HG02884 (cell line): ENCODE measurements around the gene ALPK3.

Experiments
- ATAC-seq: cut with Tn5 transposase; IDR thresholded peaks from one replicate; pipeline ENCODE4 v1.9.1; 2021; ENCODE audit warnings: mild to moderate bottlenecking, moderate library complexity; ENCODE audit not compliant: unreplicated experiment

The ALPK3 gene

DNA sequence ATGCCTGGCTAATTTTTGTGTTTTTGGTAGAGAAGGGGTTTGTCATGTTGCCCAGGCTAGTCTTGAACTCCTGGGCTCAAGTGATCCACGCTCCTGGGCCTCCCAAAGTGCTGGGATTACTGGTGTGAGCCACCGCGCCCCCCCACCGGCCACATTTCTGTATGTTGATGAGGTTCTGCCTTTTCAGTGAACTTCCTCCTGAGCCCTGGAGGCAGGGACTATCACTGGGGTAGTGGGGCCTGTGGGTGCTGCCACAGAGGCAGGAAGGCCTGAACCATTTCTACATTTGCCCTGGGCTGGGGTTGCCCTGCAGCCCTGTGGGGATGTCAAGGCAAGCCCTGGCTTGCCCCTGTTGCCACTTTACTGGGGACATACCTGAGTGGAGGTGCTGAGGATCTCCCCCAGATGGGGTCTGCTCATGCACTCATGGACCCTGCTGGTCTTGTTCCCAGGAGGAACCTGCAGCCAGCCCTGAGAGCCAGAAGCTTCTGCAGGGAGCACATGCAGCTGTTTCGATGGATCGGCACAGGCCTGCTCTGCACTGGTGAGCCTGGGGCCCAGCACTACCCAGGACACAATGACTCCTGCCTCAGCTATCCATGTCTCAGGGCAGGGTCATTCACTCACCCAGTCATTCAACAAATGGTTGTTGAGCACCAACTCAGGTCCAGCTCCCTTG lies 73.0 kb downstream of the ALPK3 start:
- ATAC-seq = no peak

DNA sequence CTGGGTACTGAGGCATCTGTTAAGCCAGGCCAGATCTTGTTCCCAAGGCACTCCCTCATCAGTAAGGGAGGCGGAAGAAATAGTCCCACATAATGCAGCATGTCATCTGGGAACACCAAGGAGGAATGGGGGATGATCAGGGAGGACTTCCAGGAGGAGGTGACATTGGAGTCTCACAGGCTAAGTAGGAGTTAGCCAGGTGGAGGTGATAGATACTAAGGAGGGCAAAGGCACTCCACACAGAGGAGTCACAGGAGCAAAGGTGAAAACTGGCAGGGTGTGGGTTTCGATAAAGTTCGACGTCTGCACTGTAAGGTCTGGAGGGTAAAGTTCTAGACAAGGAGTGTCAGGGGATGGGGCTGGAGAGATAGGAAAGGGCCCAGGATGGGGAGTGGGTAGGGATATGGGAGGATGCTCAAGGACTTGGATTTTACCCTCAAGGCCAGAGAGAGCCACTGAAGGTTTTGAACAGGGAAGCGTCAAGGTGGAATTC lies 73.6 kb downstream of the ALPK3 start:
- ATAC-seq = no peak

DNA sequence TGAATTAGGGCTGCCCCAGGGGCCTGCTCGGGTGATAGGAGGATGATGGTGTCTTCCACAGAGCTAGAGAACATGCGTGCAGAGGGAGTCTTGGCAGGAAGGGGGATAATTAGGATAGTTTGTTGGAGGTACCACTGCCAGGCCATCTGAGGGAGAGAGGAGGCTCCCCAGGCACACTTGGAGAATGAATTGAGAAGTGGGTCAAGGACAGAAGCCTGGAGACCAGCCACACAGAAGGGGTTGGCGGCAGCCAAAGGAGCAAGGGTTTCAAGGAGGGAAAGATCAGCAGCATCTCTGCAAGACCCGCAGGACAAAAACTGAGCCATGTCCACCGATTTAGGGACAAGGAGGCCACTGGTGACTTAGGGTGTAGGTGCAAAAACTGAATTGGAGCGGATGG lies 74.2 kb downstream of the ALPK3 start:
- ATAC-seq = no peak

- no peak for ATAC-seq
These were observed 75.7 kb downstream of the ALPK3 start for GRCh38 chr15:84892786-84893307.

GRCh38 chr15:84893607-84894006 lies 76.5 kb downstream of the ALPK3 start:
- ATAC-seq = no peak

DNA sequence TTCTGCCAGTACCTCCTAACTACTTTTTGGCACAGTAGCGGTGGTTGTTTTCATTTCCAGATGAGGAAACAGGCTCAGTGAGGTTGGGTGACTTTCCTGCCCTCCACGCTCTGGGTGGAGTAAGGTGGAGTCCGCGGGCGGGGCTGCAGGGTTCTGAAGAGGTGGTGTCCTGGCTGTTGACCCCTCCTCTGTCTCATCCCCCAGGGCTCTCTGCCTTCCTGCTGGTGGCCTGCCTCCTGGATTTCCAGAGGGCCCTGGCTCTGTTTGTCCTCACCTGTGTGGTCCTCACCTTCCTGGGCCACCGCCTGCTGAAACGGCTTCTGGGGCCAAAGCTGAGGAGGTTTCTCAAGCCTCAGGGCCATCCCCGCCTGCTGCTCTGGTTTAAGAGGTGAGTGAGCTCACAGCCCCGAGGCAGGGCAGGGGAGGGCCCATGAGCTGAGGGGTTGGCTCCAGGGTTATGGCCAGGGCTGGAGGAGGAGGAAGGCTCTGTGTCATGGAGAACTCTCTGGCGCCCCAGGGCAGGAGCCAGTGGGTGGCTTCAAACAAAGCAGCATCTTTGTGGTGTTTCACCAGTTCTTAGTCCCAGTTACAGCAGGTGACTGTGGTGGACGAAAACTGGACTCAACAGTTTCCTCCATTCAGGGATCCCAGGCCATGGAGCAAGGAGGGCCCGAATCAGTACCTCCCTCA lies 77.7 kb downstream of the ALPK3 start:
- ATAC-seq = no peak

DNA sequence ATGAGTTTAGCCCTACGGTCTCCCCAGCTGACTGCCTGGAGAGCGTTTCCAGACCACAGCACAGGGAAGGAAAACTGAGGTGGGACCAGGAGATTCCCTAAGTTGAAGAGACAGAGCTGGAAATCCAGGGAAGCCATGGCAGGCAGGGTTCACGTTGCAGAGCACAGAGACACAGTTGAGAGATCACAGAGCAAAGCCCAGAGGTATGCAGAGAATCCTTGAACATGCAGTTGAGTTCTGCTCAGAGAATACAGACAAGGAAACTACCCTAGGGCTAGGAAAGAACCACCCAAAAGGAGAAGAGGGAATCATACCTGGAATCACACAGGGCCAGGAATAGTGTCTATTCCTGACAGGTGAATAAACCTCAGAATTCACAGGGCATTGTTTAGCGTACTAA lies 81.6 kb downstream of the ALPK3 start:
- ATAC-seq = no peak

DNA sequence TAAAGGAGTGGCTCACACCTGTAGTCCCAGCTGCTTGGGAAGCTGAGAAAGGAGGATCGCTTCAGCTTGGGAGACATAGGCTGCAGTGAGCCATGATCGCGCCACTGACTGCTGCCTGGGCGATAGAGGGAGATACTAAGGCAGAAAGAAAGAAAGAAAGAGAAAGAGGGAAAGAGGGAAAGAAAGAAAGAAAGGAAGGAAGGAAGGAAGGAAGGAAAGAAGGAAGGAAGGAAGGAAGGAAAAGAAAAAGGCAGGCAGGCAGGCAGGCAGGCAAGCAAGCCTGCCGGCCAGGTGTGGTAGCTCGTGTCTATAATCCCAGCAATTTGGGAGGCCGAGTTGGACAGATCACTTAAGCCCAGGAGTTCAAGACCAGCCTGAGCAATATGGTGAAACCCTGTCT lies 82.6 kb downstream of the ALPK3 start:
- ATAC-seq = no peak

DNA sequence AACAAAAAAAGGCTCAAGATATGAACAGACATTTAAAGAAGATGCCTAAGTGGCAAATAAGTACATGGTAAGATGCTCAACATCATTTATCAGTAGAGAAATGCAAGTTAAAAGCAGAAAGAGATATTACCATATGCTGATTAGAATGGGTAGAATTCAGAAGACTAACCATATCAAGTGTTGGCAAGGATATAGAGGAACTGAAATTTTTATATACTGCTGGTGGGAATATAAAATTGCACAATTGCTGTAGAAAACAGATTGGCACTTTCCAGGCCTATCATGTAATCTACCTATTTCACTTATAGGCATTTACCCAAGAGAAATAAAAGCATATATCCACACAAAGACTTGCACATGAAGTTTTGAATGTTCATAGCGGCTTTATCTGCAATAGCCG lies 84.4 kb downstream of the ALPK3 start:
- no peak for ATAC-seq

GRCh38 chr15:84903751-84904150 lies 86.6 kb downstream of the ALPK3 start:
- ATAC-seq = no peak

DNA sequence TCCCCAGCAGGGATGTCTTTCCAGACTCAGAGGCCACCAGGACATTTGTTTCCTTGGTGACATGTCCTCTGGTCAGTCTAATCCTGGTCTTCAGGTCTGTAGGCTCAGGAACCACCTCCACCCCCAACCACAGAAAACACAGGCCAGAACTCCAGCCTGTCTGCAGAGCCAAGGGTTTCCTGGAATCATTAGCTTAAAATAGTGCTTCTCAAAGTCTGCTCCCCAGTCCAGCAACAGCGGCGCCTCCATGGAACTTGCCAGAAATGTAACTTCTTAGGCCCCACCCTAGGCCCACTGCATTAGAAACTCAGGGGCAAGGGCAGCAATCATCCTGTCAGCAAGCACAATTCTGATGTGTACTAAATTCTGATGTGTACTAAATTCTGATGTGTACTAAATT lies 87.3 kb downstream of the ALPK3 start:
- no peak for ATAC-seq

DNA sequence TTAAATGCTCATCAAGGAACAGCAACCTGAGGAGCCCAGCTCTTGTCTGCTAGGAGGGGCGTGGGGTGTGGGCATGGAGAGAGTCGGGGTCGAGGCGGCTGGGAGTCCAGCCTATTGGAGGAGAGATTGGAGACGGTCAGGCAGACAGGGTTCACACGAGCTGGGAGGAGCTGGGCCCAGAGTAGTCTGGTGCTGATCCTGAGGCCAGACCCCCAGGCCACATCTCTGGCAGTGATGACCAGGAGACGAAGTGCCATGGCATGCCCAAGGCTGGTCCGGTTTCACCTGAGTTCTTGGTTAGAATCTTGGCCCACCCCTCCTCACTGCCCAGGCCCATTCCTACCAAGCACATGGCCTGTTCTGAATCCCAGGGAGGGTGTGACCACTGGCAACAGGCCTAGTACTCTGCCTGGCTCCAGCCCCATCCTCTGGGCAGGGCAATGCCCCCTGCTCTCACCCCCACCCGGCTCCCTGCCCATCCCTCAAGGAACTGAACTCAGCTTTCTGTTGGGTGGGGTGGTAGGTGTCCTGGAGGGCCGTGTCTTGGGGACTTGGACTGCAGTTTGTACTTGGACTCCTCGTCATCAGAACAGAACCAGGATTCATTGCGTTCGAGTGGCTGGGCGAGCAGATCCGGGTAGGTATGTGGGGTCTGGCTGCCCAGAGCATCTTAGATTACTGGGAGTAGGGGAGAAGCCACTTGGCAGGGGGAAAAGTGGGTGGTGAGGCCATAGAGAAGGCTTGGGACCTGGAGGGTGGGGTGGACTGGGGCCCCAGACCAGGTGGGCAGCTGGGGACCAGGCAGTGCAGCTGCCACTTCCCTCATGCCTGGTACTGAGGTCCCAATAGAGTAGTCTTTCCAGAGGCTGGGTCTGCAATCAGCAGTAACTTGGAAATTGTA lies 88.1 kb downstream of the ALPK3 start:
- ATAC-seq = no peak

- no peak for ATAC-seq
These were observed 90.6 kb downstream of the ALPK3 start for GRCh38 chr15:84907731-84908130.

GRCh38 chr15:84908564-84908963 lies 91.4 kb downstream of the ALPK3 start:
- ATAC-seq = no peak

GRCh38 chr15:84909029-84909428 lies 91.9 kb downstream of the ALPK3 start:
- no peak for ATAC-seq

GRCh38 chr15:84909782-84910181 lies 92.6 kb downstream of the ALPK3 start:
- ATAC-seq = no peak

DNA sequence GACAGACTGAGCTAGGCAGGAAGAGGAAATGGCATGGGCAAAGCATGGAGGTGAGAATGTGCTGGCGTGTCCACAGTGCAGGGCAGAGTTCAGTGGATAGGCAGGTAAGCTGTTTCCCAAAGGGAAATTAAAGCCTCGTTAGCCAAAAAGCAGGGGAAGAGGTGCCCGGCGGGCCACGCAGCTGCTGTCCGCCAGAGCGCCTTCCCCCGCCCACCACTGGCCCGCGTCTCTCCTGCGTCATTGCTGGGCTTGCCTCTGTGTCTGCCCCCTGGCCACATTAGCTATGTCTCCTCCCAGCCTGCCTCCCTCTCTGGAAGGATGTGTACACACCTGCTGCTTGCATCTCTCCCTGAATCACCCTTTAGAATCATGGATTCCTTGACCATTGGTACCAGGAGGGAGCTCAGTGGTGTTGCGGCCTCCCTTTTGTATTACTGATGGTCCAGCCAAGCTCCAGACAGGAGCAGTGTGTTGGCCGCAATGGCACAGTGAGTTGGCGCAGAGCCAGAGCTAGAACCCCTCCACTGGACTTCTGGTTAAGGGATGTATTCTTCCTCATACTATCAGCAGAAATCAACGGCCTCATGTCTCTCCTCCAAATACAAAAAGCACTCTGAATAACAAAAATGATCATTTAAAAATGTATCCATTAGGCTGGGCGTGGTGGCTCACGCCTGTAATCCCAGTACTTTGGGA lies 93.9 kb downstream of the ALPK3 start:
- ATAC-seq = no peak

- no peak for ATAC-seq
These were observed 94.9 kb downstream of the ALPK3 start for GRCh38 chr15:84911879-84912660.

DNA sequence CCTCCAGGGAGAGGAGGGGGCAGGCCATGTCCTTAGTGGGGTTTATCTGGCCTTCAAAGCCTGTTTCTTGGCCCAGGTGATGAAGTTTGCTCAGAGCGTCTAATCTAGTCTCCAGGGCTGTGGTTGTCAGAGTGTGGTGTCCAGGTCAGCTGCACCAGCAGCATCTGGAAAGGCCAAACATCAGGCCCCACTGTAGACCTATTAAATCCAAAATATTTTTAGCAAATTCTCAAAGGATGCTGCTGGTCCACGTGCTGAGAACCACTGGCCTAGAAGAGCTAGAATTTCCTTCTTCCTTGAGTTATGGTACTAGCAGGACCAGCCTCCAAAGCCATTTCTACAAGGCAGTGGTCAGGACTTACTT lies 96.2 kb downstream of the ALPK3 start:
- ATAC-seq = no peak

DNA sequence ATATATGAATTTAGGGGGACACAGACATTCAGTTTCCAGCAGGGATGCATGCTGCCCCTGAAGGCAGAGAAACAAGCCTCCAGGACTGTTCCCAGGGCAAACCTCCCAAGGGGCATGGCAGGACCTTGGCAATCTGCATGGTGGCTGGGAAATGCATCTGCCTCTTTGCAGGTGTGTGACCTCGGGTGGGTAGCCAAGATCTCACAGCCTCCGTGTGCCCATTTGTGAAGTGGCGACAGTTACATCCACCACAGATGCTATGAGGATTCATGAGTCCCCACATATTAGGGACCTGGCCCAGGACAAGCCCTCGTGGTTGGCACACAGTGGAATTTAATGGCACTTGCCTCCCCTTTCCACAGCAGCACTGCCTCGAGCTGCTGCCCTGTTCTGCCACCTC lies 97.2 kb downstream of the ALPK3 start:
- ATAC-seq = no peak
